Activated CD4-positive, CD25-positive, alpha-beta regulatory T cell treated with anti-CD3 and anti-CD28 coated beads, Interleukin-2, amount 50 U/mL, for 72 hours (primary cell): ENCODE measurements around the gene KCNMB1.
"Not testable (repeated sequence)": the region's sequence is repeated elsewhere in the genome, so short reads cannot be mapped to it uniquely, and the experiment has no call there.

Experiments
- DNase-seq: peaks from one replicate; pipeline ENCODE4 v3.0.0; 2021

KCNMB1 gene

DNA sequence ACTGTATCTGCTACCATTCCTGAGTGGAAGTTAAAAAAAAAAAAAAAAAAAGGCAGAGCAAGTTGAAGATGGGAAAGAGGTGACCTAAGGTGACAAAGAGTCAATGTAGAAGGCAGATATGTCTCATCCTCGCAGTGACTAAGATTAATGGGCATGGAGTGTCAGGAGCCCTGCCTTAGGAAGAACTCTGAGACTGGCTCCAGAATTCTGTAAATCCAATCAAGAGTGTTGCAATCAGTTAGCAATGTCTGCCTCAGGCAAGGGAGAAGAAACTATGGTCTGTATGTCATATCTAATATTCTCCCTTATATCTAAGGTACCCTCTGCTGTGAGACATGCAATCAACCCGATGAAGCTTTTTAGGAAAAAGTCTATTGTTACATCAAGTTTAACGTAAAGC is 24.7 kb upstream of the KCNMB1 start:
- no peak for DNase-seq

DNA sequence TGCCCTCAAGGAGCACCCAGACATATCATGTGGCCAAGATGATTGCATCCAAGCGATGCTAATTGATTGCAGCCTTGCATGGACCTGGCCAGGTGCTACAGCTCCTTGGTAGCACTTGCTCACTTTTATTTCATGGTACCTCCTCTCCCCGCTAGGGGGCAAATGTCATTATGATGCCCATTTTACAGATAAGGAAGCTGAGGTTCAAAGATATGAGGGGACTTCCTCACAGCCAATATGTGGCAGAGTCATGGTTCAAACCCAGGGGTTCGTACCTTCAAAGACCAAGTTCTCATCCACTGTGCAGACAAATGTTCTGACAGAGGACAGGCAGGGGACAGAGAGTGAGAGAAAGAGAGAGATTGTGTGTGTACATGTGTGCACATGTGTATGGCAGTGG is 21.9 kb upstream of the KCNMB1 start:
- no peak for DNase-seq

DNA sequence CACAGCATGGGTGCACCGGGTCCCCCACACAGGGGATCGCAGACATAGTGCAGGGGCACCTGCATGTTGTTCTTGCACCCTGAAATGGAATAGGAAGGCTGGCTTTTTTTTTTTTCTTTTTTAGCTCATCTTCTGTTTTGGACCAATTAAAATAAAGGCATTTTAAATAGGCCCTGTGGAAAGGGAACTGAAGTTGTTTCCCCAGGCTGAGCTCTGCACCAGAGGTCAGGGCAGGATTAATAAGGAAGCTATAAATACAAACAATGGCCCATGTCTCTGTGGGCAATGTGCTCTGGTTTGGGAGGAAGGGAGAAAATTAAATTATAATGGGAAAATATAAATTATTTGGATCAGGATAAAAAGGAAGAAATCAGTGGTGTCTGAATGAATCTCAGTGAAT is 21.2 kb upstream of the KCNMB1 start:
- no peak for DNase-seq

DNA sequence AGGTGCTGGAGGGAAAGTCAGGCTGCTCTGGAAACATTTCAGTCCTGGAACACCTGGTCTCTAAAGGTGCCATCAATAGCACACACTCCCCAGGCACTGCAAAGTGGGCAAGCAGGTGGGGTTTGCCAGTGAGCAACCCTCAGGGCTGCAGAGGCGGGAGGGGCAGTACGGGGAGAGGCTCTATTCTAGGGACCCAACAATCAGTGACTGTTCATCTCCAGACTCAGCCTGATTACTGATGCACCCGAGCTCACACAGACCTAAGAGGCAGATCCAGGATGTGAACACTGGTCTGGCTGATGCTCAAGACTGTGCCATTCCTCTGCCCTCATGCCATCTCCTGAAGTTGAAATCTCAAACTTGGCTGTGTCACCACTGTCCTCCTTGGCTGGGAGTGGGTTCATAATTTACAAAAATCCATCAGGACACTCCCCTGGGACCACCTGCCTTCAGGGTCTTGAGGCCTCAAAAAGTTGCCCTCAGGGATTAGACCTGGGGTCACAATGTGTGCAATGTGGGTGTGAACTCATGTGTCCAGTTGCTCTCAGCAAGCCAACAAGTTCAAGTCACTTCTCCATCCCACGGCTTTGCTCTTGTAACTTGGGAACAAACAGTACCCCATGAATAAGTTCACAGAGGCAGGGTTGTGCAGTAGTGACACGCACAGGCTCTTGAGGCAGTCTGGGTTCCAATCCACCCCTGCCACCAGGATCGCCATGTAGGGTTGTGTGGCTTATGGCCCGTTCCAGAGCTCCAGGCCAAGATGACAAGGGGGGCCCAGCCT is 19.9 kb upstream of the KCNMB1 start:
- DNase-seq, result no peak

DNA sequence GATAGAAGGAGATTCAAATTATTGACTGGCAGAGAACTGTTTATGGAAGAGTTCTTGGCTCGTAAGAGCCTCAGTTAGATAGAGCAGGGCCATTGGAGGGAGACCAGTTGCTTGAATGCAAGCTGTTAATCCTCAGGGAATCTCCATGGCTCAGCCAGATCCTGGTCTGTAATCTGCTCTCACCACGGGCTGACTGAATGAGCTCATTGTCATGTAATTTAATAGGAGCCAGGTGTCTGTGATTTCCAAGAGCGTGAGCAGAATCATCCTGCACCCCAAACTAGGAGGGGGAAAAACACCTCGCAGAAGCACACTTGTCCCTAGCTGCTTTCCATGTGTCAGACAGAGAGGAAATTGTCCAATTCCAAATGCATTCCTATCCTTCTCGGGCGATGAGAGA is 19.1 kb upstream of the KCNMB1 start:
- no peak for DNase-seq

DNA sequence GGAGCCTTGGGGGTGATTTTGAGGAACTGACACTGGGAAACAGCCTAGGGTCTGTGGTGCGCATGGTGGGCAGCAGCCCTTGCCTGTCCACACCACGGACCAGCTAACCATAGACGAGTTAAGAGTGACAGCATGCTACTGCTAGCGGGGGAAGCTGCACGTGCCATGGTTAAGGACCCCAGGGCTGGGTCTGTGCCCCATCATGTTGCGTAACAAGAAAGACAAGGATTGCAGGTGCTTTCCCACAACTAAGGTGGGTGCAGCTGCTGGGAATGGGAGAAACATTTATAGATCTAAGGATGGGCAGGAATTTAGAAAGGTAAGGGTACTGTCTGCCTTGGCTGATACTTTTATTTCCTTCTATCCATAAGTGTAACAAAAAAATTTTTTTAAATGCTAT is 17.9 kb upstream of the KCNMB1 start:
- DNase-seq, result no peak

DNA sequence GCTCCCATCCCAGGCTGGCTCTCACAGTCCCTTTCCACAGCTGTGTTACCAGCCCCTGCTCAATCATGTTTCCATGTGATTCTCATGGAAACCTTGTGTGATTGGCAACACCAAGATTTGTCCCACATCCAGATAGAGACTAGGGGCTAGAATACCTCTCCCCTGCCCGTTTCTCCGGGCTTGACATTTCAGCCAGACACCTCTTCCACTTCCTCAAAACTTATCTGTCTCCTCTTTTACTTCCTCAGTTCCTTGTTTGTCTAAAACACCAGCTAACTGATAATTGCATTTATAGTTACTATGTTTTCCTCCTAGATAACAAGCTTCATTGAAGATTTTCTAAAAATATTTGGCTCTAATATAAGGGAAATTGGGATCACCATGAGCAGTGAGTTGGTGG is 16.6 kb upstream of the KCNMB1 start:
- DNase-seq, result no peak

DNA sequence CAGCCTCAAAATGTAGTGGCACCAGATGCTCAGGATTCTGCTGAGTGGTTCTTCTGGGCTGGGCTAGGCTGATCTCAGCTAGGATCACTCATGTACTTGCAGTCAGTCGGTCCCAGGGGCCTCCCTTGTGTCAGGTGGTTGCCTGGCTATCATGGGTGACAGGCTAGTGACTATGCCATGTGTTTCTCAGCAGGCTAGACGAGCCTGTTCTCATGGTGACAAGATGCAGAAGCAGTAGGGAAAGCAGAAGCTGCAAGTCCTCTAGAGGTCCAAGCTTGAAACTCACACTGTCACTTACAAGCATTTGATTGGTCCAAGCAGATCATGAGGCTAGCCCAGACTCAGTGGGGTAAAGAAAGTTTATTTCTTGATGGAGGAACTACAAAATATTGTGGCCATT is 15.2 kb upstream of the KCNMB1 start:
- no peak for DNase-seq

DNA sequence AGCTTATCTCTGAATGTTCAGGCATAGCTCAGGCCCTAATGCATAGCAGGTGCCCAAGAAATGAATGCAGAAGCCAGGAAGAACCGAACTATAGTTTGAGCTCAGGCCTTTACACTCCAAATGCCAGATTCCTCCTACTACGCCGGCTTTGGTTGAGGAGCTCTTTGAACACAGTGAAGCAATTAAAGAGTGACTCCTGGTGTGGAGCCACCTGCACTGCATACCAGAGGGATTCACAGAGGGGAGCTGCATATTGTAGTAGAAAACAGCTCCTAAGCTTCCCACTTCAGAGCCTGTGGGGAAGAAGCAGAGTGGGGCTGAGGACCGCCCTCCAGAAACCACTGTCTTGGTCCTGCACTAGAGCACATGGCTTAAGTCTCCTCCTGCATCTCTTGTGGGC is 14.5 kb upstream of the KCNMB1 start:
- DNase-seq, result no peak

DNA sequence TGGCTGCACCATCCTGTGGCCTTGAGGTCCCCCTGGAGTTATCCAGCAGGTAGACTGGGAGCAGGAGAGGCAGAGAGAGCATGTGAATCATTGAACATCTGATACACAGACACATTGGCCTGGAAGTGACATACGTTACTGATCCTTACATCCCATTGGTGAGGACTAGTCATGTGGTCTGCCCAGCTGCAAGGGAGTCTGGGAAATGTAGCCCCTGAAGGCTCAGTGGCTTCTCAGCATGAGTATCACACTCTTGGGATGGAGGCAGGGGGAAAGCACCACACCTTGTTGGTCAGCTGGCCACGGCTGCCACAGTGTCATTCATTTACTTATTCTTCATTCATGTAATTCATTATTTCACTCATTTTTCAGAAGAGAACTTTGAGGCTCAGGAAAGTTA is 13.3 kb upstream of the KCNMB1 start:
- DNase-seq, result no peak

DNA sequence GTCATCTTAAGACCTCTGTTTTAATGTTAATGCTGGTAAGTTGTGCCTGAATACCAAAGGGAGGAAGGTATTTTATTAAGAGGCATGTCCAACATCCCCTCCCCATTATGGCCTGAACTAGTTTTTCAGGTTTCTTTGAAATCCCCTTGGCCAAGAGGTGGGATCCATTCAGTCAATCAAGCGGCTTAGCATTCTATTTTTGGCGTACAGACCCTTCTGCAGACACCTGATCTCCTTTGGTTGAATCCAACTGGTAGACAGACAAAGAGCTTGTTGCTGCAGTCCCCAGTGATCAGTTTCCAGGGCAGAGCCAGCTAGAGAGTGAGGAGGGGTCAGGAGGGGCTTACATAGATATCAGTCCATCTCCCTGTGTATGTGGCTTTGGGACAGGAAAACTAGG is 7.9 kb upstream of the KCNMB1 start:
- no peak for DNase-seq

DNA sequence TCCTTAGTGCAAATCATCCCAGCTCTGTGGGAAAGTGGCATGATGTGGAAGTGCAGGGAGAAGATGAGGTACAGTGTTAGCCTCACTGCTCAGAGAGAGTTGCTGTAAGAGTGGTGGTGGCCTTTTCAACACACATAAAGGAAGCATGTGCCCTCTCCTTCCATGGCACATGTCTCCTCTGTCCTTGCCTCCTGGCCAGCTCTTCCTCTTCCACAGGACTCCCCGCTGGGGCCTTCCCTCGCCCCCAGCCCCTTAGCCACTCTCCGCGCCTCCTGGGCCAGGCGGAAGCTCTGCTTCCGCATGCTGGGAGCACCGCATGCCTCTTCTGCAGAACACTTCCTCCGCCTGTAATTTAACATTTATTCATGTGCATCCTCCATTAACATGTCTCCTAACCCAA is 4.8 kb upstream of the KCNMB1 start:
- no peak for DNase-seq

DNA sequence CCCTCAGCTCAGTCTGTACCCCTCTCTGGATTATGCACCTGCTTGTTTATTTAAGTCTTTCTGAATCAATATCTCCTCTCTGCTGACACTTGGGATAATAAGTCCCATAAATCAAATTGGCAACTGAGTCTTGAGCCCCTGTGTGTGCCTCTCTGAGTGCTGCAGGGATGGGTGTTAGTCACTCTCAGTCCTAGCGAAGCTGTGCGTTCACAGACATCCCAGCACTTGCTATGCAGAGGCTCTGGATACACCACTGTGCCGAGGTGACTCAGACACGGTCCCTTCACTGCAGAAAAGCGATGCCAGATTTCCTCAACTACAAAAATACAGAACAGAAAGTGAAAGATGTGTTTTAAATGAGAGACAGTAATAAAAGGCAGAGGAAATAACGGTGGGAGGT is 4.1 kb upstream of the KCNMB1 start:
- no peak for DNase-seq

DNA sequence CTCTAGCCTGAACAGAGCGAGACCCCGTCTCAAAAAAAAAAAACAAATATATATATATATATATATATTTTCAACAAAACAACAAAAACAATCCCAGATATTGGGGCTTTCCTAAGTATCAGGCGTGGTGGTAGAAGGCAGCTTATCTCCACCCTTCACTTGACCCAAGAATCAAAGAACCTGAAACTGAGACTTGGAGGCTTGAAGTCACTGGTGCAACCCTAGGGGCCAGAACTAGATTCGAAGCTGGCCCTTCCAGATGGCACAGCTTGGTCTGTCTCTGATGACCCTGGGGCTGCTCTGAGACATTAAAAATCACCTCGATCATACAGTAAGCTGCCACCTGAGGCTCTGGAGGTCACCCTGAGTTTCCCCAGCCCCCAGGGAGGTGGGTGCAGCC is 1.3 kb upstream of the KCNMB1 start:
- DNase-seq, result no peak

DNA sequence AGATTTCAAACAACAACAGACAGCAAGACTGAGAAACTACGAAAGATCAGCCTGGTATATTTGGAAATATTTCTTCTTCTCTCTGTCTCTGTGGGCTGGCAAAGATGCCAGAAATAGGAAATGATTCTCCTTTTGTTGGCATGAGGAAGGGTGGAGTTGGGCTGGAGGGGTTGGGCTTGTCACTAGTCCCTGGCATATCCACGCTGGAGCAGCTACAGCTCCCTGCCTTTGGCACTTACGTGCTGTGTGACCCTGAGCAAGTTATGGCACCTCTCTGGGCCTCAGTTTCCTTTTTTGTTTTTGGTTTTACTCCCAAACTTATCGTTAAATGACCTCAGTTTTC is 354 bp upstream of the KCNMB1 start:
- DNase-seq, result no peak

DNA sequence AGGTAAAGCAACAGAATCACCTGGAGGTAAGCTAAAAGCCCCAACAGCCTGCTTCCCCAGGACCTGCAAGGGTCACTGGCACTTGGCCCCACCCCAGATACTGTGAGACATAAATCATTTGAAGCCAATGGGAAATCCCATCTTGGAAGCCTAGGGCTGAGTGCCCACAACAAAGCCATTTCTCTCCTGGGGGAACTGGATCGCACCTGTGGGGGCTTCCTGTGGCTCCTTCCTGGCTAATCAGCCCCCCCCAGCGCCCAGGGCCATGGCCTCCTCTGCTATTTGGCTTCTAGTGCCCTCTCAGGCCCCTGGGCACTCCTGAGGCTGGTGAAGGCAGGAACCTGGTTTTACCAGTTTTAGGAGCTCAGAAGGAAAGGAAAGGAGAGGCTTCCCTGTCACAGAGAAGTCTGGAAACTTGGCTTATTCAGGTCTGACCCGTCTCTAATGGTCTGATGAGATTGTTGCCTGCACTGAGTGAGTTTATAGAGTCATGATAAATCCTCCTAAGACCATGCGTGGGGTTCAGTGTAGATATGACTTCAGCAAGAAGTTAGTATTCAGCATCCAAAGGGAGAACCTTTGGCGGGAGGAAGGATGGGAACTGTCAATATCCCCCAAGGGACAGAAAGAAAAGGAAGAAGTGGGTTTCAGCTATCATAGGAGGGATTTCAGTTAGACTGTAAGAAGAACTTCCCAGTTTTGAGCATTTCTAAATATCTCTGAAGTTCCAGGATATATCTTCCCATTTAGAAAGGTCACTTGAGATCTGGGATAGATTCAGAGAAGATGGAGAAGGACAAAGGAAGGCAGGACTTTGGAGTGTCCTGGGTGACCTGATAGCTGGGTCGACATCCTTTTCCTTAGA is 1.2 kb downstream of the KCNMB1 start:
- no peak for DNase-seq

DNA sequence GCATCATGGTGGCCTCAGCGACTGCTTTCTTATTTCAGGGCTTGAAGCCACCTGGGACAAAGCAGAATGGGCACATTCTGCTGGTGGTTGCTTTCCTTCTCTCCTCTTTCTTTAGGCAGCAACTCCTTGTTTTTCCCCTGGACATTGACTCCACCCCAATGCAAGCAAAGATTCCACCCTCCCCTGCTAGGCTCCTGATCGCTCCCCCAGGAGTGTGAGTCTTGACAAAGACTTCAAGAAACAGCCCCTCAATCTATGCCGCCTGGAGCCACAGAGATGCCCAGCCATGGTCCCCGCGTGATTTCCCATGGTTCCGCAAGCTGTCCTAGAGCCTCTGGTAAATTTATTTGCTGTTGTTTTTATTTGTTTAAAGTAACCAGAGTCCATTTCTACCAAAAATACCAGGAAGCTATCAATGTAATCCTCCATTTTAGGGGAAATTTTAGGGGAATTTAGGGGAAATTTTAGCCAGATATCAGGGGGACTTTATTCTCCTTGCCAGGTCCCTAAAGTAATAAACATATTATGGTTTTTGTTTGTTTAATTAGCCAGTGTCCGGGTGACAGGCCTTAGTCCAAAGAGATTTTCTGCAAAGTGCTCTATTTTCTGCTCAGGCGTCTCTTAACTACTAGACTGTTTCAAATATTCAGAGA is 2.3 kb downstream of the KCNMB1 start:
- DNase-seq, result no peak

DNA sequence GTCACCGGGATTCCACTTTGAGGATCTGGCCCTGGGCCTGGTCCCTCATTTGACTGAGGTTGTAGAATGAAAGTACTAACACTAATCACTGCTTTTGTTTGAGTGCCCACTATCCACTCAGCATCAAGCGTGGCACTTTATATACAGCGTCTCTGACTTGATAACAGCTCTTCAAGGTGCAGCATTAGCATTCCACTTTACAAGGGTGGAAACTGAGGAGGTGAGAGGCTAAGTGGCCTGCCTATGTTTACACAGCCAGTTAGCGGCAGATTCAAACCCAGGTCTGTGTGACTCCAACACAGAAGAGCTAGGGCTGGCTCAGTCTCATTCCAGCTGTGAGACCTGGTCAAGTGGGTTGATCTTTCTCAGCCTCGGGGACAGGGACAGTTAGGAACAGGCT is 5.9 kb downstream of the KCNMB1 start:
- no peak for DNase-seq

DNA sequence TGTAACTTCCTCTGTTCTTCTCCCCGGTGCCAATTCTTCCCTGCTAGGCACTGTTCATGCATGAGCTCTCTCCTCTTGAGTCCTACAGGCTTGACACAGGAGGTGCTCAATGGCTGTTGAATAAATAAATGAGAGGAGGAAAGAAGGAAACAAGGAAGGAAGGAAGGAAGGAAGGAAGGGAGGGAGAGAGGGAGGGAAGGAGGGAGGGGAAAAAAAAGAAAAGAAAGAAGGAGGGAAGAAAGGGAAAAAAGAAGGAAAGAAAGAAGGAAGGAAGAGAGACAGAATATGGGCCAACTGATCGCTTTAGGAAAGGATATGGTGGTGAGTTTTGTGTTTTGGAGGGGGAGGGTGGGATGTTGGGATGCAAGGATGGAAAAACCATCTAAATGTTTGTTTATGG is 6.4 kb downstream of the KCNMB1 start:
- DNase-seq, result no peak

DNA sequence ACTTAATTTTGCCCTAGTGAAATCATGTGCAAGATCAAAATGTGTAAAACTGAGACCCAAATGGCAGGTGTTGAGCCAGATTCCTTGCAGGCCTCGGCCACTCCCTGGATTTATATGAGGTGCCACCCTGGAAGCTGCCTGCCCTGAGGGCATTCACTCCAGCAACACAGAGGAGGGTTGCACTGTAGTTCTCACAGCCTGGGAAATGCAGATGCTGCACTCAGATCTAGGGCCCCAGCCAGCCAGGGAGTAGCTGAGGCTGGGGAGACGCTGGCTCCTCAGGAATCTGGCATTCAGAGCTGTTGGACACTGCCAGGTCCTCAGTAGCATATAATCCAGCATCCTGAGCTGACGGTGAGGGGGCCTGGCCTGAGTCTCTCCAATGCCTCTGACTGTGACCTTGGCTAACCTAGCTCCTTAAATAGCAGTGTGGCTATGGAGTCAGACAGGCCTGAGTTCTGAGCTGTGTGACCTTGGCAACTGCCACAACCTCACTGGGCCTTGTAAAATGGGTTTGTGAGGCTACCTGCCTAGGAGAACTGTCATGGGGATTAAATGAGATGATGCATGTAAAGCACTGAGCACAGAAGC is 8.7 kb downstream of the KCNMB1 start:
- DNase-seq, result no peak

DNA sequence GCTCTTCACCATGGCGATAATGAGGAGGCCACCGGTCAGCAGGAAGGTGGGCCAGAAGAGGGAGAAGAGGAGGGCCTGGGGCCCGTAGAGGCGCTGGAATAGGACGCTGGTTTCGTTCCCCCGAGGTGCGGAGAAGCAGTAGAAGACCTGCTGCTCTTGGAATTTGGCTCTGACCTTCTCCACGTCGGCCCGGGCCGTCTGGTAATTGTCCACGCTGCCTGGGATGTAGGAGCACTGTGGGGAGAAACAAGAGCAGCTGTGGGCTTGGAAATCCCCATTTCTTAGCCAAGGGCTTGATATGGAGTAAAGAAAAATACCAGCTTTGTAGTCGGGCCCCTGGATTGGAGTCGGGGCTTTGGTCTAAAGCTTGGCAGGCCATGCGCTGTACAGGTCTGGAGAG is 10.4 kb downstream of the KCNMB1 start:
- DNase-seq, result no peak

DNA sequence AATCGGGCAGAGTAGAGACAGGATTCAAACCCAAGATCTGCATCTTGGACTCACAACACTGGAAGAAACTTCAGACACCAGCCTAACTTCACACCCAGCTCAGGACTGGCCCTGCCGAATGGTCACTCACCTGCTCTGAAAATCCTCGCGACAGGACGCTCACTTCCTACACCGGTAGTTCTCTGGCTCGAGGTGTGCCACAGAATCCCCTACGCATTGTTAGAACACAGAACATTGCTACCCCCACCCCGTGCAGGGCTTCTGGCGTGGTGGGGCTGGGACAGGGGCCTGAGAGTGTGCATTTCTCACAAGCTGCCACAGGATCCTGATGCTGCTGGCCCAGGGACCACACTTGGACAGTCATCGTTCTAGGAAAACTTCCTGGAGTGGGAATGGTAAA is 12.1 kb downstream of the KCNMB1 start:
- DNase-seq, result no peak

DNA sequence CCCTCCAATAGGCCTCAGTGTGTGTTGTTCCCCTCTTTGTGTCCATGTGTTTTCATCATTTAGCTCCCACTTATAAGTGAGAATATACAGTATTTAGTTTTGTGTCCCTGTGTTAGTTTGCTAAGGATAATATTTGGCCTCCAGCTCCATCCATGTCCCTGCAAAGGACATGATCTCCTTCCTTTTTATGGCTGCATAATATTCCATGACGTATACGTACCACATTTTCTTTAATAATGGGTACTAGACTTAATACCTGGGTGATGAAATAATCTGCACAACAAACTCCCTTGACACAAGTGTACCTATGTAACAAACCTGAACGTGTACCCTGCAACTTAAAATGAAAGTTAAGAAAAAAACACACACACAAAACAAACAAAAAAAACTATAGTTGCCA is 12.6 kb downstream of the KCNMB1 start:
- not testable (repeated sequence) for DNase-seq

DNA sequence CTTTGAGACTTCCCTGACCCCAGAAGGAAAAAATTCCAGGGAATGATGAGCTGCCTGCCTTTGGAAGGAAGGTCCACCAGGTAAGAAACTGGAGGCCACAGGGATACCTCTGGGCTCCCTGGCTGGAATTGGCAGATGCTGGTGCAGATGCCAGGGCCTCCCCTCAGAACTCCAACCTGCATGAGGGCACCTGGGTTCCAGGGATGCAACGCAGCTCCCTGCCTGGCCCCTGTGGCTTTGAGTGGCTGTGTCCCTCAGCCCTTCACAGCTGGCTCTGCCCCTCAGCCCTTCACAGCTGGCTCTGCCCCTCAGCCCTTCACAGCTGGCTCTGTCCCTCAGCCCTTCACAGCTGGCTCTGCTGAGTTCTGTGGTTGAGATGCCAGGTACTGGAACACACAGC is 13.9 kb downstream of the KCNMB1 start:
- no peak for DNase-seq
